ENCODE results near the gene KCNQ1.

The KCNQ1 gene

GRCh38 chr11:2559527-2560311 lies 114.9 kb downstream of the KCNQ1 start:
- DNase-seq: no peak

DNA sequence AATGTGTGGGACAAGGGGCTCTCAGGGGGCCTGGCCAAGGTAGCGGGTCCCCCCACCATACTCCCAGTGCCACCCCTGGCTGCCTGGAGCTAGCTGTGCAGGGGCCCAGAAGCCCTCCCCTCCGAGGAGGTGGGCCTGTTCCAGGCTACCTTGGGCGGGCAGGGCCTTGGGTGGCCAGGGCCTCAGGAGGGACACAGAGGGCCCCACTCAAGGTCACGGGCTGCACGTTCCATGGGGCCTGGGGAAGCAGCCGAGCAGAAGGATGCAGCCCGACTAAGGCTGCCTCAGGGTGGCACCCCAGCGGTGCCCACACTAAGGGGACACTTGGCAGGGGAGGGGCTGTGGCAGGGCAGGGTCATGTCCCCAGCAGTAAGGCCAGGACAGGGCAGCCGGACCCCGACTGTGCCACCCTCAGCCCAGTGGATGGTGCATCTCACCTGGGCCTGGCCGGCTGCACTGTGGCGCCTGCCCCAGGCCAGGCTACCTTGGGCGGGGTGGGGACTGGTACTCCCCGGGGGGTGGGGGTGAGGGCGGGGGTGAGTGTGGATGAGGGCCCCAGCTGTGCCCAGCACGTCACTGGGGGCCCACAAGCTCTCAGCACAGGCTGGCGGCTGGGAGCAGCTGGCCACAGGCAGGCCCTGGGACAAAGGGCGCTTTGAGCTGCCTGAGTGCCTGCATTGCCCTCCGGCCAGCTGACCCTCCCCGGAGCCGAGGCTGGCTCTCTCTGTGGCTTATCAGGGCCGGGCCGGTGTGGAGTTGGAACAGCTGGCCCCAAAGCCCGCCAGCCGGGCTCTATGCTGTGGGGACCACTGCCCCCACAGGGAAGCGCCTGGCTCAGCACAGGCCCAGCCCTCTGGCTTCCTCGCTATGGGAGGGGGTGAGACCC lies 117.1 kb downstream of the KCNQ1 start:
- DNase-seq: no peak

GRCh38 chr11:2562890-2563212 lies 118.0 kb downstream of the KCNQ1 start:
- DNase-seq: no peak

DNA sequence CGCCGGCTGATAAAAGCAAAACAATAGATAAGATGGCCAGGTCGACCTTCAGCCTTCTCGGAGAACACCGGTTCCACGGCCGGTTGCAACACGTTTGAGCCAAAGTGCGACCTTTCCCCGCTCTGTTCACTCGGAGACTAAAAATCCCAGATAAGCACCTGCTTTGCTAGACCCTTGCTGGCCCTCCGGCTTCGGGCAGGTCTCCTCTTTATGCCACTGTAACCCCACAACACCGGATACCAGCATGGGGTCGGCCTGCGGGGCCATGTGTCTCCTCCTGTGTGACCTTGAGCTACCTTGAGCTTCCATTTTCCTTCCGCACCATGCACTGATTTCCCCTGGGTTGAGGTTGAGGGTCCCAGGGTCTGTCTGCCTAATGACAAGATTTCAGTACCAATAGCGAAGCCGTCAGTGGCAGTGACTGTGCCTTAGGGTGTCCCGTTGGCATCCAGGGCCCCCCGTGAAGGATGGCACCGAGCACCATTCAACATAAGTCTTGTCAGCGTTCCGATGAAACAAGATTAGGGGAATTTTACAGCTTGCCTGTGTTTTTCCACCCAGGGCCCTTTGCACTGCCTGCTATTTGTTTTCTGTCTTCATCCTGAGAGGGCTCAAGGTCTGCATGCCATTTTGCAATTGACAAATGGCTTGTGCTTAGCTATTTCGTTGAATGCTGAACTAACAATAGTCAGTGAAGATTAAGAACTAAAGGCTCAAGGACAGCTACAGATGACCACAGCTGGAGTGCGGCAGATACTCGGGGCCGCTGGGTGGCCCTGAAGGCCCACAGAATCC lies 118.6 kb downstream of the KCNQ1 start:
- no peak for DNase-seq

- no peak for DNase-seq
These were observed 119.3 kb downstream of the KCNQ1 start for GRCh38 chr11:2564008-2564530.

DNA sequence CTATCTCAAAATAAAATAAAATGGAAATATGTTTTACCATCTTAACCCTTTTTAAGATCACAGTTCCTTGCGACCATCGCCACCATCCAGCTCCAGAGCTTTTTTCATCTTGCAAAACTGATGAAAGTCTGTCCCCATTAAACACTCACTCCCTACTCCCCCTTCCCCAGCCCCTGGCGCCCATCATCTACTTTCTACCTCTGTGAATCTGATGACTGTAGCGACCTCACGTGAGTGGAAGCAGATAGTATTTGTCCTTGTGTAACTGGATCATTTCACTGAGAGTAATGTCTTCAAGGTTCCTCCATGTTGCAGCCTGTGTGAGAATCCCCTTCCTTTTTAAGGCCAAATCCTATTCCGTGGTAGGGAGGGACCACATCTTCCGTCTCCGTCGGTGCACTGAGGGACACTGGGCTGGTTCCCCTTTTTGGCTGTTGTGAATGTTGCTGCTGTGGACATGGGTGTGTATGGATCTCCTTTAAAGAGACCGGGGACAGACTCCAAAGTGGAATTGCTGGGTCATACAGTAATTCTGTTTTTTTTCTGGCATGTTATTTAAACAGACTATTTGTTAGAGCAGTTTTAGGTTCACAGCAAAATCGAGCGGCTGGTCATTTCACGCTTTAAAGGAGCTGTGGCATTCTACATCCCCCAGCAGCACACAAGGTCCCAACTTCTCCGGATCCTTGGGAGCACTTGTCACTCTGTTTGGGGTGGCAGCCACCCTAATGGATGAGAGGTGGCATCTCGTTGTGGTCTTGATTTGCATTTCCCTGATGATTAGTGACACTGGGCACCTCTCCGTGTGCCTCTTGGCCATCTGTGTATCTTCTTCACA lies 120.0 kb downstream of the KCNQ1 start:
- no peak for DNase-seq

- DNase-seq: no peak
These were observed 120.8 kb downstream of the KCNQ1 start for GRCh38 chr11:2565447-2566222.

DNA sequence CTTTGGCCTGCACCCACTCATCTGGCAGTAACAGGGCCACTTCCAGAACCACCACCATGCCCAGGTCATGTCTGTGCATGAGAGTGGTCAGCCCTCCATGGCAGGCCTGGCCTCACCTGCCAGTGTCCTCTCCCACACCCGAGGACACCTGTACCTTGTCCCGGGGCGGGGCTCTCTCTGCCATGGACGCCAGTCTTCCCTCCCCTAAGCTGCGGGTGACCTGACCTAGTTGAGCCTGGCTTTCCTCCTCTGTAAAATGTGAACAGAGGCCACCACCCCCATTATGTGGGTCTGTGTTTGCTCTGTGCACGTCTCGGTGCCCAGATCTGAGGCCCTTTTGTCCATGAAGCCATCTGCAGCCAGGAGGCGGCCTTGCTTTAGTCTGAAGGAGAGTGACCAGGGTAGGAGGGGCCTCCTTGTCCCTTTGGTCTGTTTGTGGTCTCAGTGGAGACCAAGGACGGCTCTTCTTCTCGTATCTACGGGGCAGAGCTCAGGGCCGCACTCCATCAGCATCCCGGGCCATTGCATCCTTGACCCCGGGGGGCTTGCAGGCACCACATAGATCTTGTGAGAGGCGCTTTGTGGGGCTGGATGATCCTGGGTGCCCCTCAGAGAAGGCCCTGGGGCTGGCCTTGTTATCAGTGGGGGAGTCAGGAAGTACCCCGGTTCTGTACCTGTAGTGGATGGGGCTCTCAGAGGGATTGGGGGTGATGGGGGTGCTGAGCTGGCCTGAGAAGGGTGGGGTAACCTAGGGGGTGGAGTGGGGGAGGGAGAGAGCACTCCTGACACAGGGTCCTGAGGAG lies 121.6 kb downstream of the KCNQ1 start:
- DNase-seq: no peak

DNA sequence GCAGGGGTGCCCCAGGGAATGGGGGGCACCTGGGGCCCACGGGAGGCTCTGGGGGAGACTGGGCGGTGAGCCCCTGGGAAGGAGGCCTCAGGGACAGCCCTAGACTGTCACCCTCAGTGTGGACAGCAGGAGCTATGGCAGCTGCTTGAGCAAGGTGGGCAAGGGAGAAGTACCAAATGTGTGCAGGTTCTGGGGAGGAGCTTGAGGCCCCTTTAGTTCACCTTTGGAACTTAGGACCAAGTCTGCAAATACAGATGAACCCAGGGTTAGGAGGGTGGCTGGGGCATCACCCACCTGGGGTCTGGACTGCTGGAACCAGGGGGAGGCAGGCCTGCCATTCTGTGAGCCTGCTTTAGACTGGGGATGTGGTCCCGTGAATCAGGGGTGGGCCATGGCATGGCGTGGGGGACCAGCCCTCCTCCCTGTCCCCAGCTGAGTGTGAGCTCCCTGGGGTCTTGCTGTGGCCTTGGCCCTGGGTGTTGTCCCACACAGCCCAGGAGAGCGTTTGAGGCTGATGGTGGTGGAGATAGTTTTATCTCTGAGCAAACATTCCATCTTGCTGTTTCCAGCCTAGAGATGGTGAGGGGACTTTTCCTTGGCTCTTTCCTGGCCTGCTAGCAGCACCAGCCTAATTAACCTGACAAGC lies 122.3 kb downstream of the KCNQ1 start:
- no peak for DNase-seq

GRCh38 chr11:2569321-2569721 lies 124.5 kb downstream of the KCNQ1 start:
- no peak for DNase-seq

DNA sequence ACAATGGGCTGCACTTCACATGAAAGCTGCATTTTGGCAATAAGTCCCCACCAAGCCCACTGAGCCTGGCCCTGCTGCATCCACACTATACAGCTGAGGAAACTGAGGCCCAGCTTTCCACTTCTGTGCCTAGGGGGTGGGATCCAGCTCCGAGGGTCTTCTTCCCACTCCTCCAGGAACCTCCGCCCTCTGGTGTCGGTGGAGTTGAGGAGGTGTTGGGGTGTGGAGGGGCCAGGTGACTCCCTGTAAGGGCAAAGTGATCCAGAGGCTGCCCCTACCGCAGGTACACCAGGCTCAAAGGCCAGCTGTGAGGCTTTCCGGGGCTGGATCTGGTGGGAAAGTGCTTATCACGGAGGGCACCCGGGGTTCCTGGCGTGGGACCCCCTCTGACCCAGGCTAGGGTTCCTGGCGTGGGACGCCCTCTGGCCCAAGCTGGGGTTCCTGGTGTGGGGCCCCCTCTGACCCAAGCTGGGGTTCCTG lies 125.0 kb downstream of the KCNQ1 start:
- no peak for DNase-seq

GRCh38 chr11:2570211-2570811 lies 125.5 kb downstream of the KCNQ1 start:
- no peak for DNase-seq

DNA sequence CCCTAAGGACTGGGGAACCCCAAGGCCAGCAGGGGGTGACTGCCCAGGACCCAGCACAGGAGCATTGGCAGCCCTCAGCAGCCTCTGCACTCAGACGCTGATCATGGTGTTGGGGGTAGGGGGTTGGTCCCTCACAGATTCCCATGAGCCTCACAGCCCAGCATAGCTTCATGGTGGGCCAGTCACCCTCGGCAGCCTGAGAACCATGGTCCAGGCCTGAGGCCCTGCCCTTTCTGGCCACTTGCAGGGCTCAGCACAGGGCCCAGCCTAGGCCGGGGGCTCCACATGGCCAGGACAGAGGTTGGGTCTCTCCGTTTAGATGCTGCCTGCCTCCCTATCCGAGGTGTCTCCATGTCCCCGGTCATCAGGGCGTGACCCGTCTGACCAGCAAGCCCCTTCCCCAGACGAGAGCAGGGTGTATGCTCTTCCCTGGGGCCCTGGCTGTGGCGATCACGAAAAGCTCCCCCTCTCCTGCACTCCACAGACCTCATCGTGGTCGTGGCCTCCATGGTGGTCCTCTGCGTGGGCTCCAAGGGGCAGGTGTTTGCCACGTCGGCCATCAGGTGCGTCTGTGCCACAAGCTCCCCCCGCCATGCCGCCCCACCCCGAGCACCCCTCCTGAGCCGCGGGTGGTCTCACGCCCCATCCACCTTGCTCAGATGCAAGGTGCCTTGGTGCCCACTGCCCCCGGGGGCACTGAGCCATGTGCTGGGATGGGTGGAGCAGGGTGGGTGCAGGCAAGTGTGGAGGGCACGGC lies 126.2 kb downstream of the KCNQ1 start:
- DNase-seq: no peak

DNA sequence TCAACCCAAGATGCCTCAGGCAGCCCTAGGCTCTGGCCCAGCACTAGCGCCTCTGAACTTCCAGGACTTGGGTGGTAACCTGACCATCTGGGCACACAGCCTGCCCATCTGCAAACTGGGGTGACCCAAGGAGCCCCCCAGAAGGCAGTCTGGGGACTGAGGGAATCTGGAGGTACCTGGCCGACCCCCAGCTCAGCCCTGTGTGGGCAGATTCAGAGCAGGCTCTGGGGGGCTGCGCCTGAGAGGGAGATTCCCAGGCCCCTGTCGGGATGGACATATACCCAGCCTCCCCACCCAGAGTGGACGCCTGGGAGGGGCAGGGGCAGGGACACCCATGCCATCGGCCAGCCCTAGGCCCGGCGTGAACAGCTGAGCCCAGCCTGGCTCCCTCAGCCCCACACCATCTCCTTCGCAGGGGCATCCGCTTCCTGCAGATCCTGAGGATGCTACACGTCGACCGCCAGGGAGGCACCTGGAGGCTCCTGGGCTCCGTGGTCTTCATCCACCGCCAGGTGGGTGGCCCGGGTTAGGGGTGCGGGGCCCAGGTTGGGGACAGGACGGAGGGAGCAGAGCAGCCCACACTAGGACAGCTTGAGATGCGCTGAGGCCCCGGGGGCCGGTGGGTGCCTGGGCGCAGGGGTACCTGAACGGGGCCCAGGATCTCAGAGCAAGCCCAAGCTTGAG lies 126.9 kb downstream of the KCNQ1 start:
- DNase-seq: no peak

- no peak for DNase-seq
These were observed 127.9 kb downstream of the KCNQ1 start for GRCh38 chr11:2572491-2573239.

- no peak for DNase-seq
These were observed 128.6 kb downstream of the KCNQ1 start for GRCh38 chr11:2573240-2574042.
